Measurements from ENCODE around the gene UBE3D.
"Not testable (repeated sequence)": the region's sequence is repeated elsewhere in the genome, so short reads cannot be mapped to it uniquely, and the experiment has no call there.

The UBE3D gene

DNA sequence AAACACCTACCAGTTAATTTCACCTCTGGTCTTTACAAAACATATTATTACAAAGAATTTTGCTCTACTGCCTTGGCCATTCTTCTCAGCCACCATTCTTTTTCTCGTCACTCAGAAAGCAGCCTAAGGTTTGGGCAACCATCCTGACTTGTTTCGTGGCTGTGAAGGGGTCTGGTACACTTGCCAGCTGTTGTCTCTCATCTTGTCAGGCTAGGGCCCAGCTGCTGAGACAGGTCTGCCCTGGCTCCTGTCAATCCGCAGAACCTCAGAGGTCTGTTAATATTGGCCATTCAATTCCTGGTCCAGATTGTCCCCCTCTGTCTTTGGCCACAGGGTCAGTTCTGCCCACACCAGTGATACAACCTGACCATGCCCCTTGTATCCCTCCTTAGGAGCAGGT lies 197.7 kb downstream of the UBE3D start:
- DNase-seq = no peak

DNA sequence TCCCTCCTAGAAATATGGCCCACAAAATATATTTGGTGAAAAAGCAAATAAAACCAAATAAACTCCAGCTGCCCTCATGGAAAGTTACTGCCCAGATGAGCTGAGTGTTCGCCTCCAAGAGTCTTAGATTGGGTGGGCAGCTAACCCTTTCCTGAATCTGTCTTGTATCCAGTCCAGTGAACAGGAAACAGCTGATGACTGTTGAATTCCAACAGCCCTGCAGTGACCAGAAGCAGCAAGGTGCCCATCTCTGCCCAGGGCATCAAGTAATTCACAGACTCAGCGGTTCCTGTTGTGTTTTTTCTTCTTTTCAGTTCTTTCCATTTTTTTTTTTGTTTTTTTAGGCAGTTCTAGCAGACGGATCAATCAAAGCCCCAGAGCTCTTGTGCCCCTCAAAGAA lies 199.2 kb downstream of the UBE3D start:
- DNase-seq = no peak

DNA sequence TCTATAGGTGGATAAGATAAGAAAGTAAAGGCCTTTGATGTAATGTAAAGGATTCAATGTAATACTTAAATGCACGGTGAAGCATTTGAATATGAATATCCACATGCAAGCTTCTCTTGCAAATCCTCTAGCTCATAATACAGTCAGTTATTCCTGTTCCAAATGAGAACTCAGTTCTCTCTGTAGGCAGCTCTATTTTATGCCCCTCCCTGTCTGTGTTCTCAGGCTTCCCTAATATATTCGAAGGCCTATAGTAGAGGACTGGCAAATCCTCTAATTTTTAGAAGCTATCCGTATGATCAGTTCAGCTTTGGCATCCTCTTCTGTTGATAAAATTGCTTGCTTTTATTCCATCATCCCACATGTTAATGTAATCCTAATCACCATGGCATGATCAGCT lies 200.2 kb downstream of the UBE3D start:
- DNase-seq = no peak

DNA sequence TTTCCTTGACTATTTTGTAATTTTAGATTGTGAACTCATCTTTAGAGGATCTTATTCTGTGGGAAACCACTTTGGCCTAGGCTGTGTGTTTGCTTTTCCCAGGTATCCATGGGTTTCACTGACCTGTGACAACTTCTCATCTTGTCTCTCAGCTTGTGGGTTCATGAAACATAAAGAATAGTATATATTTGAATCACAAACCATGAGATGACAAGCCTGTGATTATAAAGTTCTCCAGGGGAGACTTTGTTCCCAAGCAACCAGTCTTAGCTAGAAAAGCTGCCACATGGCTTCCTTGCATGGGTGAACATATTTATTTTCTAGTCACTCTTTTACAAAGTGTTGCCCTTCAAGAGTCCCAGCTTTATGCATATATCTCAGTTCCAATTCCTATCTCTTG lies 201.9 kb downstream of the UBE3D start:
- DNase-seq = no peak

DNA sequence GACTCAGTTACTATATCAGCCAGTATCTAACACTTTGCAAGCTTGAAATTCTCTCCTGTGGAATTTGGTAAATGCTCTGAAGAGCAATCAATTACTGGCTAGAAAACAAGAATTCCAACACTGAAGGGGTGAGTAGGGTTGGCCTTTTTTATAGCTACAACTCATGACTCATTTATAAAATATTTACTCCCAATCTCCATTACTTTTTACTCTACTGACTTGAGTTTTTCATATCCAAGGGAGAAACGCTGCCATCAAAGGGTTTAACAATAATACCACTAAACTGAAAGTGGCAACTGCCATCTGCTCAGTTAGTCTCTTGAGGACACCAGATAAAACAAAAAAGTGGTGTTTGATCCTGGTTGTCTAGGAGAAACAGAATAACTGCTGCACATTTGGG lies 203.1 kb downstream of the UBE3D start:
- no peak for DNase-seq

DNA sequence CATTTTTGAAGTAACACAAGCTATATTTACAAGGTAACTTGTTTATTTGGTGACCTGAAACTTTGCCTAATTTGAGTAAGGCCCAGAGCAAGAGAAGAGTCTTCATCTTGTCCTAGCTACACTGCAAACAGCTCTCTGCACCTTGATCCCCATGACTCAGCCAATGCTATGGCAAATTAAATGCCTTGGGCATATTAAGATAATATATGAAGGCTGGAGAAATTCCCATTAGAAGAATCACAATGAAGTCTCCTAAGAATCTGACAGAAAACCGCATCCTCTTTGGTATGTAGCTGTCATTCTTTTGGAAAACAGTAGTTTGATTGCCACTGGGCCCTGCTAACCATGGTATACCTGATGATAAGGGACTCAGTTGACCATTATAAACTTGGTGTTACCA lies 204.5 kb downstream of the UBE3D start:
- no peak for DNase-seq

DNA sequence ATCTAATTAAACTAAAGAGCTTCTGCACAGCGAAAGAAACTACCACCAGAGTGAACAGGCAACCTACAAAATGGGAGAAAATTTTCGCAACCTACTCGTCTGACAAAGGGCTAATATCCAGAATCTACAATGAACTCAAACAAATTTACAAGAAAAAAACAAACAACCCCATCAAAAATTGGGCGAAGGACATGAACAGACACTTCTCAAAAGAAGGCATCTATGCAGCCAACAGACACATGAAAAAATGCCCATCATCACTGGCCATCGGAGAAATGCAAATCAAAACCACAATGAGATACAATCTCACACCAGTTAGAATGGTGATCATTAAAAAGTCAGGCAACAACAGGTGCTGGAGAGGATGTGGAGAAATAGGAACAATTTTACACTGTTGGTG lies 209.6 kb downstream of the UBE3D start:
- not testable (repeated sequence) for DNase-seq

DNA sequence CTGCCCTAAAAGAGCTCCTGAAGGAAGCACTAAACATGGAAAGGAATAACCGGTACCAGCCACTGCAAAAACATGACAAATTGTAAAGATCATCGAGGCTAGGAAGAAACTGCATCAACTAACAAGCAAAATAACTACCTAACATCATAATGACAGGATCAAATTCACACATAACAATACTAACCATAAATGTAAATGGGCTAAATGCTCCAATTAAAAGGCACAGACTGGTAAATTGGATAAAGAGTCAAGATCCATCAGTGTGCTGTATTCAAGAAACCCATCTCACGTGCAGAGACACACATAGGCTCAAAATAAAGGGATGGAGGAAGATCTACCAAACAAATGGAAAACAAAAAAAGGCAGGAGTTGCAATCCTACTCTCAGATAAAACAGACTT lies 212.7 kb downstream of the UBE3D start:
- not testable (repeated sequence) for DNase-seq

DNA sequence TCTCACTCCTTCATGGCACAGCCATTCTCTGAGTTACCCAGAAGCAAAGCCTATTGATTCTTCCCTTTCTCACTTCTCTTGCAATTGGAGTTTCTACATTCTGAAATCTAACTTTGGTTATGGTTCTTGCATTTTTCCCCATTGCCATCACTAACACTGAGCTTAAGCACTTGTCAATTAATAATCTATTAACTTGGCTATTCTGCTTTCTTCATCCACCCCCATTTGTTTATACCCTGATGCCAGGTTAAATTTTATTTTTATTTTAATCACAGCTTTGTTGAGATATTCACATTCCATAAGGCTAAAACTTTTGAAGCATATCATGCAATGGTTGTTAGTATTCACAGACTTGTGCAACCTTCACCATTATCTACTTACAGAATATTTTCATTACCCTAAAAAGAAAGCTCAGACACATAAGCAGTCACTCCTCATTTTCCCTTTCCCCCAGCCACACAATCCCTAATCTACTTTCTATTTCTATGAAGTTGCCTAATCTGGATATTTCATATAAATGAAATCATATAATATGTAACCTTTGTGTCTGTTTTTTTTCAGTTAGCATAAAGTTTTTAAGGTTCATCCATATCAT lies 222.3 kb downstream of the UBE3D start:
- no peak for DNase-seq

DNA sequence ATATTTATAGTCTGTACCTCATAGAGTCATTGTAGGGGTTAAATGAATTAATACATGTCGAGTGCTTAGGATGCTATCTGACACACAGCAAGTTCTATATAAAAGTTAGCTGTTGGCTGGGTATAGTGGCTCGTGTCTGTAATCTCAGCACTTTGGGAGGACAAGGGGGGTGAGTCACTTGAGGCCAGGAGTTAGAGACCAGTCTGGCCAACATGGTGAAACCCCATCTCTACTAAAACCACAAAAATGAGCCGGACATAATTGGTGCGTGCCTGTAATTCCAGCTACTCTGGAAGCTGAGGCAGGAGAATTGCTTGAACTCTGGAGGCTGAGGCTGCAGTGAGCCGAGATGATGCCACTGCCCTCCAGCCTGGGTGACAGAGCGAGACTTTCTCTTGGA lies 222.9 kb downstream of the UBE3D start:
- no peak for DNase-seq
